Neural cell (in vitro differentiated cells): Measurements from ENCODE around the gene BCO2. TPM values are rescaled to one million over a fixed set of nuclear protein-coding genes. Genes with fewer than 3 reads are reported as not detected.

Source experiments
- H2AFZ ChIP-seq: fragments of 200-600, 300-800 bp; sonication (generic), shearing (Covaris generic); 2 replicates; pipeline ENCODE4 v1.6.0; 2014; ENCODE audit warnings: low read depth, mild to moderate bottlenecking, antibody characterized with exemption, low read length, moderate library complexity
- H3F3A ChIP-seq: fragments of 200-600 bp; shearing (Covaris generic); 2 replicates; pipeline ENCODE4 v1.6.1; 2016; ENCODE audit warnings: mild to moderate bottlenecking, moderate library complexity, mixed read lengths, antibody characterized with exemption, low read length; ENCODE audit not compliant: insufficient read depth, poor library complexity, severe bottlenecking
- H3K27ac ChIP-seq: fragments of 200-600, 300-800 bp; sonication (generic), shearing (Covaris generic); 2 replicates; pipeline ENCODE4 v1.5.1; 2014; ENCODE audit warnings: mild to moderate bottlenecking, low read length, moderate library complexity
- H3K27me3 ChIP-seq: fragments of 300-800, 200-600 bp; sonication (generic), shearing (Covaris generic); 2 replicates; pipeline ENCODE4 v1.6.0; 2014; ENCODE audit warnings: mild to moderate bottlenecking, low read depth, low read length, moderate library complexity; ENCODE audit not compliant: insufficient read depth
- H3K36me3 ChIP-seq: fragments of 300-800, 200-600 bp; sonication (generic), shearing (Covaris generic); 2 replicates; pipeline ENCODE4 v1.5.1; 2014; ENCODE audit warnings: mild to moderate bottlenecking, antibody characterized with exemption, low read length, moderate library complexity; ENCODE audit not compliant: insufficient read depth
- H3K4me2 ChIP-seq: fragments of 300-800, 200-600 bp; sonication (generic), shearing (Covaris generic); 2 replicates; pipeline ENCODE4 v1.6.0; 2014; ENCODE audit warnings: mild to moderate bottlenecking, low read length
- H3K4me3 ChIP-seq: fragments of 300-800, 200-600 bp; sonication (generic), shearing (Covaris generic); 2 replicates; pipeline ENCODE4 v1.5.1; 2014; ENCODE audit warnings: mild to moderate bottlenecking, low read length, moderate library complexity
- H3K79me2 ChIP-seq: fragments of 200-600 bp; shearing (Covaris generic); replicated peaks from 2 replicates; pipeline ENCODE4 v1.6.0; 2014; ENCODE audit warnings: mild to moderate bottlenecking, low read length, moderate library complexity; ENCODE audit not compliant: insufficient read depth
- H3K9ac ChIP-seq: fragments of 300-800, 200-600 bp; sonication (generic), shearing (Covaris generic); 2 replicates; pipeline ENCODE4 v1.6.1; 2016; ENCODE audit warnings: mild to moderate bottlenecking, low read length, mixed read lengths
- H3K9me2 ChIP-seq: fragments of 200-600 bp; shearing (Covaris generic); 2 replicates; pipeline ENCODE4 v1.6.1; 2016; ENCODE audit warnings: mild to moderate bottlenecking, low read length, mixed read lengths; ENCODE audit not compliant: insufficient read depth
- H3K9me3 ChIP-seq: fragments of 200-600, 300-800 bp; sonication (generic), shearing (Covaris generic); 2 replicates; pipeline ENCODE4 v1.6.1; 2016; ENCODE audit warnings: mild to moderate bottlenecking, mixed run types, low read length, moderate library complexity, mixed read lengths
- H4K20me1 ChIP-seq: fragments of 200-600 bp; shearing (Covaris generic); 2 replicates; pipeline ENCODE4 v1.6.1; 2016; ENCODE audit warnings: mild to moderate bottlenecking, mixed run types; ENCODE audit not compliant: insufficient read depth
- EP300 ChIP-seq: fragments of 450-650 bp; conservative IDR thresholded peaks from 2 replicates; pipeline ENCODE4 v1.6.1; 2014; ENCODE audit warnings: antibody characterized with exemption, mild to moderate bottlenecking, moderate library complexity; ENCODE audit not compliant: poor library complexity, severe bottlenecking
- EZH2 ChIP-seq: fragments of 200-600, 300-800 bp; shearing (Covaris generic), sonication (generic); IDR thresholded peaks from 2 replicates; pipeline ENCODE4 v1.6.1; 2014; ENCODE audit warnings: antibody characterized with exemption, low read length, borderline replicate concordance, mild to moderate bottlenecking; ENCODE audit not compliant: insufficient read depth, poor library complexity, severe bottlenecking
- MXI1 ChIP-seq: fragments of 450-650 bp; conservative IDR thresholded peaks from 2 replicates; pipeline ENCODE4 v1.6.1; 2014; ENCODE audit warnings: antibody characterized with exemption, mild to moderate bottlenecking; ENCODE audit not compliant: poor library complexity, severe bottlenecking
- POLR2AphosphoS5 ChIP-seq: IDR thresholded peaks from 2 replicates; pipeline ENCODE4 v1.6.1; 2012
- RAD21 ChIP-seq: fragments of 450-650 bp; conservative IDR thresholded peaks from 2 replicates; pipeline ENCODE4 v1.6.1; 2014; ENCODE audit warnings: antibody characterized with exemption, mild to moderate bottlenecking, moderate library complexity
- SMC3 ChIP-seq: fragments of 450-650 bp; conservative IDR thresholded peaks from 2 replicates; pipeline ENCODE4 v1.6.1; 2014; ENCODE audit warnings: antibody characterized with exemption, mild to moderate bottlenecking, moderate library complexity; ENCODE audit not compliant: poor library complexity
- TAF1 ChIP-seq: IDR thresholded peaks from 2 replicates; pipeline ENCODE4 v1.6.1; 2012; ENCODE audit warnings: low read depth
- polyA plus RNA-seq: library from polyadenylated mRNA; depleted of rRNA; stranded (reverse); fragments of >200 nt; gene quantifications from 2 replicates; pipeline ENCODE4 v1.2.3, GENCODE V29; 2014
- TF ChIP-seq, protein P1 (sequence below): fragments of 450-650 bp; IDR thresholded peaks from 2 replicates; pipeline ENCODE4 v1.5.1; 2014; ENCODE audit warnings: antibody characterized with exemption, mild to moderate bottlenecking, moderate library complexity; ENCODE audit not compliant: poor library complexity, severe bottlenecking
- TF ChIP-seq, protein P2 (sequence below): IDR thresholded peaks from 2 replicates; pipeline ENCODE4 v1.6.1; 2012; ENCODE audit warnings: borderline replicate concordance

Gene BCO2
- polyA plus RNA-seq, 1 donor from 2014 or later, result 7.4 TPM

- Histone ChIP-seq H3K9ac (no peak overlapping the region), H3K9me3 (no peaks in the 10 kb centered on the region), H3K27me3 (no peaks in the 10 kb centered on the region), H3F3A (no peaks in the 10 kb centered on the region), H3K27ac (no peak overlapping the region), H4K20me1 (no peaks in the 10 kb centered on the region), H3K4me3 (no peak overlapping the region), H3K4me2 (no peak overlapping the region), H3K9me2 (no peaks in the 10 kb centered on the region), H3K36me3 (no peaks in the 10 kb centered on the region), H3K79me2 (no peaks in the 10 kb centered on the region), H2AFZ (no peak overlapping the region)
- no peak for TF ChIP-seq SMC3
- TF ChIP-seq EP300, result no peak
- TF ChIP-seq, protein P1, sequence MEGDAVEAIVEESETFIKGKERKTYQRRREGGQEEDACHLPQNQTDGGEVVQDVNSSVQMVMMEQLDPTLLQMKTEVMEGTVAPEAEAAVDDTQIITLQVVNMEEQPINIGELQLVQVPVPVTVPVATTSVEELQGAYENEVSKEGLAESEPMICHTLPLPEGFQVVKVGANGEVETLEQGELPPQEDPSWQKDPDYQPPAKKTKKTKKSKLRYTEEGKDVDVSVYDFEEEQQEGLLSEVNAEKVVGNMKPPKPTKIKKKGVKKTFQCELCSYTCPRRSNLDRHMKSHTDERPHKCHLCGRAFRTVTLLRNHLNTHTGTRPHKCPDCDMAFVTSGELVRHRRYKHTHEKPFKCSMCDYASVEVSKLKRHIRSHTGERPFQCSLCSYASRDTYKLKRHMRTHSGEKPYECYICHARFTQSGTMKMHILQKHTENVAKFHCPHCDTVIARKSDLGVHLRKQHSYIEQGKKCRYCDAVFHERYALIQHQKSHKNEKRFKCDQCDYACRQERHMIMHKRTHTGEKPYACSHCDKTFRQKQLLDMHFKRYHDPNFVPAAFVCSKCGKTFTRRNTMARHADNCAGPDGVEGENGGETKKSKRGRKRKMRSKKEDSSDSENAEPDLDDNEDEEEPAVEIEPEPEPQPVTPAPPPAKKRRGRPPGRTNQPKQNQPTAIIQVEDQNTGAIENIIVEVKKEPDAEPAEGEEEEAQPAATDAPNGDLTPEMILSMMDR, result no peak
- no peak for TF ChIP-seq TAF1
- TF ChIP-seq POLR2AphosphoS5, result no peak
- no peak for TF ChIP-seq EZH2
- TF ChIP-seq, protein P2, sequence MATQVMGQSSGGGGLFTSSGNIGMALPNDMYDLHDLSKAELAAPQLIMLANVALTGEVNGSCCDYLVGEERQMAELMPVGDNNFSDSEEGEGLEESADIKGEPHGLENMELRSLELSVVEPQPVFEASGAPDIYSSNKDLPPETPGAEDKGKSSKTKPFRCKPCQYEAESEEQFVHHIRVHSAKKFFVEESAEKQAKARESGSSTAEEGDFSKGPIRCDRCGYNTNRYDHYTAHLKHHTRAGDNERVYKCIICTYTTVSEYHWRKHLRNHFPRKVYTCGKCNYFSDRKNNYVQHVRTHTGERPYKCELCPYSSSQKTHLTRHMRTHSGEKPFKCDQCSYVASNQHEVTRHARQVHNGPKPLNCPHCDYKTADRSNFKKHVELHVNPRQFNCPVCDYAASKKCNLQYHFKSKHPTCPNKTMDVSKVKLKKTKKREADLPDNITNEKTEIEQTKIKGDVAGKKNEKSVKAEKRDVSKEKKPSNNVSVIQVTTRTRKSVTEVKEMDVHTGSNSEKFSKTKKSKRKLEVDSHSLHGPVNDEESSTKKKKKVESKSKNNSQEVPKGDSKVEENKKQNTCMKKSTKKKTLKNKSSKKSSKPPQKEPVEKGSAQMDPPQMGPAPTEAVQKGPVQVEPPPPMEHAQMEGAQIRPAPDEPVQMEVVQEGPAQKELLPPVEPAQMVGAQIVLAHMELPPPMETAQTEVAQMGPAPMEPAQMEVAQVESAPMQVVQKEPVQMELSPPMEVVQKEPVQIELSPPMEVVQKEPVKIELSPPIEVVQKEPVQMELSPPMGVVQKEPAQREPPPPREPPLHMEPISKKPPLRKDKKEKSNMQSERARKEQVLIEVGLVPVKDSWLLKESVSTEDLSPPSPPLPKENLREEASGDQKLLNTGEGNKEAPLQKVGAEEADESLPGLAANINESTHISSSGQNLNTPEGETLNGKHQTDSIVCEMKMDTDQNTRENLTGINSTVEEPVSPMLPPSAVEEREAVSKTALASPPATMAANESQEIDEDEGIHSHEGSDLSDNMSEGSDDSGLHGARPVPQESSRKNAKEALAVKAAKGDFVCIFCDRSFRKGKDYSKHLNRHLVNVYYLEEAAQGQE, result no peak
- TF ChIP-seq RAD21, result no peak
- TF ChIP-seq MXI1, result no peak
These were observed 41.3 kb downstream of the BCO2 start for GRCh38 chr11:112216561-112217105.

GRCh38 chr11:112219476-112220232, 44.3 kb downstream of the BCO2 start:
- Histone ChIP-seq H3K27ac (no peak overlapping the region), H3K4me2 (no peak overlapping the region), H3K4me3 (no peak overlapping the region), H3K9ac (no peak overlapping the region), H3K79me2 (no peaks in the 10 kb centered on the region), H2AFZ (peak overlapping the region; percentile 8), H3K9me3 (no peaks in the 10 kb centered on the region), H3K36me3 (no peaks in the 10 kb centered on the region), H3K27me3 (no peaks in the 10 kb centered on the region), H3F3A (no peaks in the 10 kb centered on the region), H4K20me1 (no peaks in the 10 kb centered on the region), H3K9me2 (no peaks in the 10 kb centered on the region)
- TF ChIP-seq EZH2 (no peak), TAF1 (no peak), RAD21 (peak; percentile 96), MXI1 (no peak), EP300 (no peak), SMC3 (peak; percentile 97), POLR2AphosphoS5 (no peak)
- TF ChIP-seq, protein P1, result peak; percentile 94
- TF ChIP-seq, protein P2, result no peak
